H9 (cell line): Measurements from ENCODE around the gene SMYD2. TPM values are rescaled to one million over a fixed set of nuclear protein-coding genes. Genes with fewer than 3 reads are reported as not detected.

ENCODE experiments used
- DNase-seq: peaks from one replicate; pipeline ENCODE4 v3.0.0-alpha.2; 2017
- H2AFZ ChIP-seq: one replicate; pipeline ENCODE4 v1.6.1; 2013; ENCODE audit warnings: mild to moderate bottlenecking, low read length, control low read depth, moderate library complexity
- H2AK5ac ChIP-seq: 2 replicates; pipeline ENCODE4 v1.6.1; 2013; ENCODE audit warnings: low read length, control low read depth, mixed read lengths; ENCODE audit not compliant: insufficient read length
- H2BK120ac ChIP-seq: one replicate; pipeline ENCODE4 v1.6.1; 2013; ENCODE audit warnings: low read depth, mild to moderate bottlenecking, low read length, control low read depth, inconsistent platforms; ENCODE audit not compliant: poor library complexity, severe bottlenecking
- H2BK12ac ChIP-seq: 2 replicates; pipeline ENCODE4 v1.6.1; 2013; ENCODE audit warnings: low read length, control low read depth, mixed read lengths, low read depth; ENCODE audit not compliant: insufficient read length
- H2BK15ac ChIP-seq: 2 replicates; pipeline ENCODE4 v1.6.1; 2013; ENCODE audit warnings: low read depth, low read length, control low read depth
- H2BK20ac ChIP-seq: one replicate; pipeline ENCODE4 v1.6.1; 2013; ENCODE audit warnings: low read depth, mild to moderate bottlenecking, low read length, control low read depth, inconsistent platforms; ENCODE audit not compliant: poor library complexity, severe bottlenecking
- H2BK5ac ChIP-seq: 2 replicates; pipeline ENCODE4 v1.6.1; 2013; ENCODE audit warnings: low read length, control low read depth, mixed read lengths; ENCODE audit not compliant: insufficient read length
- H3K14ac ChIP-seq: 2 replicates; pipeline ENCODE4 v1.6.1; 2013; ENCODE audit warnings: low read length, control low read depth; ENCODE audit not compliant: insufficient read depth
- H3K18ac ChIP-seq: 2 replicates; pipeline ENCODE4 v1.6.1; 2013; ENCODE audit warnings: low read depth, mild to moderate bottlenecking, mixed read lengths, low read length, control low read depth; ENCODE audit not compliant: insufficient read length
- H3K23ac ChIP-seq: 2 replicates; pipeline ENCODE4 v1.6.1; 2013; ENCODE audit warnings: low read length, control low read depth, mixed read lengths, low read depth; ENCODE audit not compliant: insufficient read length
- H3K23me2 ChIP-seq: 2 replicates; pipeline ENCODE4 v1.6.1; 2013; ENCODE audit warnings: low read depth, mild to moderate bottlenecking, mixed read lengths, low read length, control low read depth; ENCODE audit not compliant: insufficient read length, poor library complexity, severe bottlenecking
- H3K27ac ChIP-seq: 2 replicates; pipeline ENCODE4 v1.5.1; 2013; ENCODE audit warnings: low read length, control low read depth, mixed read lengths, low read depth; ENCODE audit not compliant: insufficient read length
- H3K27me3 ChIP-seq: 2 replicates; pipeline ENCODE4 v1.6.1; 2013; ENCODE audit warnings: low read length, control low read depth, inconsistent platforms; ENCODE audit not compliant: insufficient read depth
- H3K4ac ChIP-seq: 2 replicates; pipeline ENCODE4 v1.6.1; 2013; ENCODE audit warnings: low read depth, mild to moderate bottlenecking, control low read depth, inconsistent platforms, low read length, moderate library complexity
- H3K4me1 ChIP-seq: 2 replicates; pipeline ENCODE4 v1.6.1; 2013; ENCODE audit warnings: low read length, control low read depth, inconsistent platforms; ENCODE audit not compliant: insufficient read depth
- H3K4me2 ChIP-seq: 2 replicates; pipeline ENCODE4 v1.6.1; 2013; ENCODE audit warnings: low read length, control low read depth, mixed read lengths; ENCODE audit not compliant: insufficient read length, insufficient read depth
- H3K56ac ChIP-seq: 2 replicates; pipeline ENCODE4 v1.6.1; 2013; ENCODE audit warnings: low read depth, mild to moderate bottlenecking, mixed read lengths, low read length, control low read depth; ENCODE audit not compliant: insufficient read length
- H3K79me1 ChIP-seq: 2 replicates; pipeline ENCODE4 v1.6.1; 2013; ENCODE audit warnings: low read depth, mild to moderate bottlenecking, moderate library complexity, low read length, control low read depth, inconsistent platforms; ENCODE audit not compliant: insufficient read depth, poor library complexity, severe bottlenecking
- H3K79me2 ChIP-seq: 2 replicates; pipeline ENCODE4 v1.6.1; 2013; ENCODE audit warnings: low read length, control low read depth, inconsistent platforms; ENCODE audit not compliant: insufficient read depth
- H3K9ac ChIP-seq: 2 replicates; pipeline ENCODE4 v1.6.1; 2013; ENCODE audit warnings: low read length, control low read depth, mixed read lengths; ENCODE audit not compliant: insufficient read length; ENCODE audit errors: extremely low read depth
- H3K9me3 ChIP-seq: one replicate; pipeline ENCODE4 v1.6.1; 2013; ENCODE audit warnings: low read depth, low read length, inconsistent platforms; ENCODE audit not compliant: control insufficient read depth
- H3T11ph ChIP-seq: one replicate; pipeline ENCODE4 v1.6.1; 2013; ENCODE audit warnings: mild to moderate bottlenecking, low read length, control low read depth, inconsistent platforms
- H4K20me1 ChIP-seq: one replicate; pipeline ENCODE4 v1.6.1; 2013; ENCODE audit not compliant: control insufficient read depth, insufficient read length, insufficient read depth
- H4K5ac ChIP-seq: 2 replicates; pipeline ENCODE4 v1.6.1; 2013; ENCODE audit warnings: low read depth, mild to moderate bottlenecking, mixed read lengths, low read length, control low read depth; ENCODE audit not compliant: insufficient read length
- H4K8ac ChIP-seq: replicated peaks from 2 replicates; pipeline ENCODE4 v1.6.1; 2013; ENCODE audit warnings: low read length, control low read depth, mixed read lengths, low read depth; ENCODE audit not compliant: insufficient read length
- H4K91ac ChIP-seq: 2 replicates; pipeline ENCODE4 v1.6.1; 2013; ENCODE audit warnings: low read depth, mild to moderate bottlenecking, moderate library complexity, mixed read lengths, low read length, control low read depth; ENCODE audit not compliant: insufficient read length
- H3K27ac Mint-ChIP-seq, 3 experiments: 2 replicates in 2 of 3; 3 replicates in 1 of 3; pipeline ENCODE4 v1.8.0; 2020 to 2021; ENCODE audit warnings: mixed read lengths in 3 of 3, mild to moderate bottlenecking in 1 of 3, moderate library complexity in 1 of 3
- H3K27me3 Mint-ChIP-seq: 2 replicates; pipeline ENCODE4 v1.8.0; 2021; ENCODE audit warnings: low read depth, mild to moderate bottlenecking, moderate library complexity, mixed read lengths
- H3K36me3 Mint-ChIP-seq, 3 experiments: 2 replicates in 2 of 3; 3 replicates in 1 of 3; pipeline ENCODE4 v1.8.0; 2020 to 2021; ENCODE audit warnings: low read depth in 3 of 3, mixed read lengths in 3 of 3; ENCODE audit not compliant: insufficient read depth in 1 of 3
- H3K4me1 Mint-ChIP-seq, 2 experiments: 2 replicates each; pipeline ENCODE4 v1.8.0; 2020; ENCODE audit warnings: mixed read lengths in 2 of 2
- H3K4me3 Mint-ChIP-seq, 2 experiments: 2 replicates in 1 of 2; 3 replicates in 1 of 2; pipeline ENCODE4 v1.8.0; 2020 to 2021; ENCODE audit warnings: mild to moderate bottlenecking in 2 of 2, mixed read lengths in 2 of 2, moderate library complexity in 1 of 2
- H3K9me3 Mint-ChIP-seq, 2 experiments: 2 replicates in 1 of 2; 3 replicates in 1 of 2; pipeline ENCODE4 v1.8.0; 2020; ENCODE audit warnings: mild to moderate bottlenecking in 2 of 2, mixed read lengths in 2 of 2, moderate library complexity in 1 of 2
- CTCF ChIP-seq: fragments of 200-600 bp; sonication (generic); conservative IDR thresholded peaks from 3 replicates; pipeline ENCODE4 v1.8.0; 2021; ENCODE audit warnings: antibody characterized with exemption, mild to moderate bottlenecking
- total RNA-seq: library from RNA; stranded (reverse); gene quantifications from 2 replicates; pipeline ENCODE4 v1.2.1, GENCODE V29; 2021

SMYD2 gene
- total RNA-seq, 1 experiment from 2014 or later, result 10.9 TPM

DNA sequence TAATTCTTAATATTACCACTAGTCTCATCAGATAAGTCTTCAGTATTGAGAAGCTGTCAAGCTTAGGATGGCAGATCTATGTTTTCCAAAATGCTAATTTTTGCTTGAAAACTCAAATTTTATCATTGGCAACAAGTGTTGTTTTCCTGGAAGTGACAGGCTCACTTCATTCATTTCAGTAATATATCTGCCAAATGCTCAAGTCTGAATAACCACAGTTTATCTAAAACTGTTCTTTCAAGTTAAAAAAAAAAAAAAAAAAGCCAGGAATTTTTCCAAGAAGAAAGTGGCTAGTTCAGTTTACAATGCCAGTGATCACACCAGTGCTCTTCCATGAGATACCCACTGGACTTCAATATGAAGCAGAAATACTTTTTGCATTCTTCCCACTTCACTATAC lies 20.6 kb downstream of the SMYD2 start:
- Histone ChIP-seq H2BK120ac (no peak overlapping the region), H3K4me1 (peaks cover 4% of the 10 kb centered on the region), H3K23me2 (no peaks in the 10 kb centered on the region), H2AFZ (no peak overlapping the region), H3T11ph (no peak overlapping the region), H3K27me3 (no peaks in the 10 kb centered on the region), H2BK12ac (no peak overlapping the region), H3K18ac (no peak overlapping the region), H3K14ac (no peak overlapping the region), H3K9ac (no peak overlapping the region), H3K79me2 (no peaks in the 10 kb centered on the region), H3K56ac (no peak overlapping the region), H3K79me1 (no peaks in the 10 kb centered on the region), H4K20me1 (no peaks in the 10 kb centered on the region), H4K91ac (no peak overlapping the region), H2BK15ac (no peak overlapping the region), H2BK20ac (no peak overlapping the region), H2BK5ac (no peak overlapping the region), H3K9me3 (no peaks in the 10 kb centered on the region), H3K4ac (no peak overlapping the region), H2AK5ac (no peak overlapping the region), H4K8ac (no peak overlapping the region), H3K4me2 (no peak overlapping the region), H3K23ac (no peak overlapping the region), H3K27ac (no peak overlapping the region), H4K5ac (no peak overlapping the region)
- Mint-ChIP-seq H3K36me3 (no peaks in the 10 kb centered on the region), H3K4me1 (peaks cover 21 to 22% of the 10 kb centered on the region in 2 experiments), H3K4me3 (no peak overlapping the region), H3K27ac (no peak overlapping the region), H3K27me3 (peaks cover 20% of the 10 kb centered on the region), H3K9me3 (no peaks in the 10 kb centered on the region)
- DNase-seq, result no peak
- no peak for TF ChIP-seq CTCF
